Measurements from ENCODE around the gene RTP5.

Gene RTP5

GRCh38 chr2:241861264-241861663 is 8.3 kb upstream of the RTP5 start:
- H3K36me3 ChIP-seq (ENCODE audit: control insufficient read depth in 1 of 2, insufficient read depth in 2 of 2, low read length in 2 of 2): no peaks in the 10 kb centered on the region
- no peaks in the 10 kb centered on the region for H3K9me3 ChIP-seq (ENCODE audit: control insufficient read depth in 1 of 2, low read length in 2 of 2)
- H3K27me3 ChIP-seq (ENCODE audit: low read depth, low read length): peaks cover 26% of the 10 kb centered on the region
- H3K4me3 ChIP-seq (ENCODE audit: low read depth in 1 of 2, low read length in 2 of 2): no peak overlapping the region
- no peak overlapping the region for H3K27ac ChIP-seq (ENCODE audit: low read length)
- peaks cover 5 to 23% of the 10 kb centered on the region in 2 donors for H3K4me1 ChIP-seq (ENCODE audit: control insufficient read depth in 1 of 2, insufficient read depth in 2 of 2, low read length in 2 of 2)

- H3K4me1 ChIP-seq (ENCODE audit: control insufficient read depth in 1 of 2, insufficient read depth in 2 of 2, low read length in 2 of 2): peaks cover 5 to 23% of the 10 kb centered on the region in 2 donors
- H3K27me3 ChIP-seq (ENCODE audit: low read depth, low read length): peaks cover 27% of the 10 kb centered on the region
- no peaks in the 10 kb centered on the region for H3K9me3 ChIP-seq (ENCODE audit: control insufficient read depth in 1 of 2, low read length in 2 of 2)
- no peak overlapping the region for H3K4me3 ChIP-seq (ENCODE audit: low read depth in 1 of 2, low read length in 2 of 2)
- no peak overlapping the region for H3K27ac ChIP-seq (ENCODE audit: low read length)
- no peaks in the 10 kb centered on the region for H3K36me3 ChIP-seq (ENCODE audit: control insufficient read depth in 1 of 2, insufficient read depth in 2 of 2, low read length in 2 of 2)
Measured at GRCh38 chr2:241862093-241862492, 7.4 kb upstream of the RTP5 start.

- Histone ChIP-seq H3K9me3 (ENCODE audit: control insufficient read depth in 1 of 2, low read length in 2 of 2) (no peaks in the 10 kb centered on the region), H3K27ac (ENCODE audit: low read length) (no peak overlapping the region), H3K4me3 (ENCODE audit: low read depth in 1 of 2, low read length in 2 of 2) (no peak overlapping the region), H3K36me3 (ENCODE audit: control insufficient read depth in 1 of 2, insufficient read depth in 2 of 2, low read length in 2 of 2) (no peaks in the 10 kb centered on the region), H3K4me1 (ENCODE audit: control insufficient read depth in 1 of 2, insufficient read depth in 2 of 2, low read length in 2 of 2) (peaks cover 5 to 23% of the 10 kb centered on the region in 2 donors), H3K27me3 (ENCODE audit: low read depth, low read length) (peaks cover 35% of the 10 kb centered on the region)
Measured at GRCh38 chr2:241862775-241863535, 6.6 kb upstream of the RTP5 start.

GRCh38 chr2:241863536-241863954 is 6.0 kb upstream of the RTP5 start:
- Histone ChIP-seq H3K4me1 (ENCODE audit: control insufficient read depth in 1 of 2, insufficient read depth in 2 of 2, low read length in 2 of 2) (peaks cover 5 to 23% of the 10 kb centered on the region in 2 donors), H3K9me3 (ENCODE audit: control insufficient read depth in 1 of 2, low read length in 2 of 2) (no peaks in the 10 kb centered on the region), H3K27me3 (ENCODE audit: low read depth, low read length) (peaks cover 36% of the 10 kb centered on the region), H3K4me3 (ENCODE audit: low read depth in 1 of 2, low read length in 2 of 2) (no peak overlapping the region), H3K27ac (ENCODE audit: low read length) (no peak overlapping the region), H3K36me3 (ENCODE audit: control insufficient read depth in 1 of 2, insufficient read depth in 2 of 2, low read length in 2 of 2) (no peaks in the 10 kb centered on the region)

GRCh38 chr2:241864168-241864849 is 5.2 kb upstream of the RTP5 start:
- Histone ChIP-seq H3K9me3 (ENCODE audit: control insufficient read depth in 1 of 2, low read length in 2 of 2) (no peaks in the 10 kb centered on the region), H3K27ac (ENCODE audit: low read length) (no peak overlapping the region), H3K4me1 (ENCODE audit: control insufficient read depth in 1 of 2, insufficient read depth in 2 of 2, low read length in 2 of 2) (peaks cover 5 to 17% of the 10 kb centered on the region in 2 donors), H3K27me3 (ENCODE audit: low read depth, low read length) (peaks cover 36% of the 10 kb centered on the region), H3K4me3 (ENCODE audit: low read depth in 1 of 2, low read length in 2 of 2) (no peak overlapping the region), H3K36me3 (ENCODE audit: control insufficient read depth in 1 of 2, insufficient read depth in 2 of 2, low read length in 2 of 2) (no peaks in the 10 kb centered on the region)

- no peaks in the 10 kb centered on the region for H3K36me3 ChIP-seq (ENCODE audit: control insufficient read depth in 1 of 2, insufficient read depth in 2 of 2, low read length in 2 of 2)
- H3K4me1 ChIP-seq (ENCODE audit: control insufficient read depth in 1 of 2, insufficient read depth in 2 of 2, low read length in 2 of 2): peaks cover 5 to 16% of the 10 kb centered on the region in 2 donors
- H3K27me3 ChIP-seq (ENCODE audit: low read depth, low read length): peaks cover 36% of the 10 kb centered on the region
- no peak overlapping the region for H3K4me3 ChIP-seq (ENCODE audit: low read depth in 1 of 2, low read length in 2 of 2)
- H3K9me3 ChIP-seq (ENCODE audit: control insufficient read depth in 1 of 2, low read length in 2 of 2): no peaks in the 10 kb centered on the region
- H3K27ac ChIP-seq (ENCODE audit: low read length): no peak overlapping the region
Measured at GRCh38 chr2:241864850-241865213, 4.7 kb upstream of the RTP5 start.

GRCh38 chr2:241865416-241865956 is 4.0 kb upstream of the RTP5 start:
- H3K9me3 ChIP-seq (ENCODE audit: control insufficient read depth in 1 of 2, low read length in 2 of 2): no peaks in the 10 kb centered on the region

GRCh38 chr2:241865957-241866789 is 3.4 kb upstream of the RTP5 start:
- H3K27ac ChIP-seq (ENCODE audit: low read length): no peak overlapping the region
- H3K9me3 ChIP-seq (ENCODE audit: control insufficient read depth in 1 of 2, low read length in 2 of 2): no peaks in the 10 kb centered on the region
- H3K27me3 ChIP-seq (ENCODE audit: low read depth, low read length): peaks cover 36% of the 10 kb centered on the region
- no peak overlapping the region for H3K4me3 ChIP-seq (ENCODE audit: low read depth in 1 of 2, low read length in 2 of 2)
- H3K36me3 ChIP-seq (ENCODE audit: control insufficient read depth in 1 of 2, insufficient read depth in 2 of 2, low read length in 2 of 2): no peaks in the 10 kb centered on the region
- H3K4me1 ChIP-seq (ENCODE audit: control insufficient read depth in 1 of 2, insufficient read depth in 2 of 2, low read length in 2 of 2): peaks cover 0 to 5% of the 10 kb centered on the region in 2 donors

More at GRCh38 chr2:241865416-241865956, 4.0 kb upstream of the RTP5 start:
- Histone ChIP-seq H3K36me3 (ENCODE audit: control insufficient read depth in 1 of 2, insufficient read depth in 2 of 2, low read length in 2 of 2) (no peaks in the 10 kb centered on the region), H3K4me3 (ENCODE audit: low read depth in 1 of 2, low read length in 2 of 2) (no peak overlapping the region), H3K4me1 (ENCODE audit: control insufficient read depth in 1 of 2, insufficient read depth in 2 of 2, low read length in 2 of 2) (peaks cover 0 to 10% of the 10 kb centered on the region in 2 donors), H3K27me3 (ENCODE audit: low read depth, low read length) (peaks cover 36% of the 10 kb centered on the region), H3K27ac (ENCODE audit: low read length) (no peak overlapping the region)

GRCh38 chr2:241866790-241867645 is 2.5 kb upstream of the RTP5 start:
- peaks cover 0 to 5% of the 10 kb centered on the region in 2 donors for H3K4me1 ChIP-seq (ENCODE audit: control insufficient read depth in 1 of 2, insufficient read depth in 2 of 2, low read length in 2 of 2)
- H3K36me3 ChIP-seq (ENCODE audit: control insufficient read depth in 1 of 2, insufficient read depth in 2 of 2, low read length in 2 of 2): no peaks in the 10 kb centered on the region
- H3K4me3 ChIP-seq (ENCODE audit: low read depth in 1 of 2, low read length in 2 of 2): no peak overlapping the region
- no peak overlapping the region for H3K27ac ChIP-seq (ENCODE audit: low read length)
- no peaks in the 10 kb centered on the region for H3K9me3 ChIP-seq (ENCODE audit: control insufficient read depth in 1 of 2, low read length in 2 of 2)
- peaks cover 32% of the 10 kb centered on the region for H3K27me3 ChIP-seq (ENCODE audit: low read depth, low read length)

GRCh38 chr2:241867776-241868420 is 1.6 kb upstream of the RTP5 start:
- Histone ChIP-seq H3K27me3 (ENCODE audit: low read depth, low read length) (peaks cover 32% of the 10 kb centered on the region), H3K9me3 (ENCODE audit: control insufficient read depth in 1 of 2, low read length in 2 of 2) (no peaks in the 10 kb centered on the region), H3K27ac (ENCODE audit: low read length) (no peak overlapping the region), H3K4me1 (ENCODE audit: control insufficient read depth in 1 of 2, insufficient read depth in 2 of 2, low read length in 2 of 2) (peaks cover 0 to 5% of the 10 kb centered on the region in 2 donors), H3K36me3 (ENCODE audit: control insufficient read depth in 1 of 2, insufficient read depth in 2 of 2, low read length in 2 of 2) (no peaks in the 10 kb centered on the region), H3K4me3 (ENCODE audit: low read depth in 1 of 2, low read length in 2 of 2) (no peak overlapping the region)
